ENCODE data around the gene PTPRT.

PTPRT gene

DNA sequence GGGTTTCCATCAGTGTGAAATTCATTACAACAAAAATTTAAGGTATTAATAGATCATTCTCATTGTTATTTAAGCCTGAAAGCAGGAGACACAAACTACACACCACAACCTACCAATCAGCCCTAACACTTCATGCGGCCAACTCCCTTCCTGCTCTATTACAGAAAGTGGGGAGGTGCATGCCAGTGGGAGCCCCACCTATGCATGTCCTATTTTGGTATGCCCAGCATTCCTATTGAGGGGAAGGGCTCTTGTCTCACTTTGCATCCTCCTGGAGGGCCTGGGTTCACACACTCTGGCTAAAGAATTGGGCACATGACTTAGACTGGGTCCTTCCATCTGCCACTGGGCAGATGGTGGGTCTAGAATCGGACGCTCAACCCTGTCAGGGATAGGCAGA, 450.0 kb downstream of the PTPRT start:
- no peak for DNase-seq (ENCODE audit: low read depth in 2 of 3, low spot score in 2 of 3)

DNA sequence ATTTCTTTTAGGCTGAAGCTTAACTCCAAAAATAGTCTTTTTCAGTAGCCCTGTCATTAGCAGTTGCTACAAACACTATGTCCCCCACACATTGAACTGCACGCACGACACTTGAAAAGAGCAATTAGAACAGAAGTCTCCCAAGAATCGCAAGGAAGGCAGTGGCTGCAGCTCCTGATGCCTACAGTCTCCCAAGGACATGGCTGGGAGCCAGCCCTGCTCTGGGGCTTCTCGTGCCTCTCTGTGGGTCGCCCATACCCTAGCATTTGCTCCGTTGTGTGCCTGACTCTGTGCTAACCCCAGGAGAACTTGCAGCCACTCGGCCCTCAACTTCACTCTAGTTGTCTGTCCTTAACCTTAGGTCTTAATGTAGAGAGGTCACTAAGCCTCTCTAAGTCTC, 454.2 kb downstream of the PTPRT start:
- DNase-seq (ENCODE audit: low read depth in 2 of 3, low spot score in 2 of 3), result no peak

- DNase-seq (ENCODE audit: low read depth in 2 of 3, low spot score in 2 of 3), result no peak
These were observed 454.9 kb downstream of the PTPRT start for GRCh38 chr20:42734660-42735368.

DNA sequence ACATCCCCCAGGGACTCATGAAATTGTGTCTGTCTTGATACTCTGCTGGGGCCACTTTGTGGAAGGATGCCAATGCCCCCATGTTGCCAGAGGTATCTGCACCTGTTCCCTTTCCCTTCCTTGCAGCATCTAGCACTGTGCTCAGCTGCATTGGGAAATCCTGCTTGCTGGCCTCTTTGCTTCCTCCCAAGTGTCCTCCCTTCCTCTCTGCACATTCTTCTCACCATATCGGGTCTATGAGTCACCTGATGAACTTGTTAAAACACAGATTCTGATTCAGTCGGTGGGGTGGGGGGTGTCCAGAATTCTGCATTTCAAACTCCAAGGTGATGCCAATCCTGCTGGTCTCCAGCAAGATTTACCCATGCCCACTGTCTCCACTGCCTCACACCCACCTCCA, 467.8 kb downstream of the PTPRT start:
- DNase-seq (ENCODE audit: low read depth in 2 of 3, low spot score in 2 of 3), result no peak

GRCh38 chr20:42714298-42715141, 475.2 kb downstream of the PTPRT start:
- no peak for DNase-seq (ENCODE audit: low read depth in 2 of 3, low spot score in 2 of 3)

DNA sequence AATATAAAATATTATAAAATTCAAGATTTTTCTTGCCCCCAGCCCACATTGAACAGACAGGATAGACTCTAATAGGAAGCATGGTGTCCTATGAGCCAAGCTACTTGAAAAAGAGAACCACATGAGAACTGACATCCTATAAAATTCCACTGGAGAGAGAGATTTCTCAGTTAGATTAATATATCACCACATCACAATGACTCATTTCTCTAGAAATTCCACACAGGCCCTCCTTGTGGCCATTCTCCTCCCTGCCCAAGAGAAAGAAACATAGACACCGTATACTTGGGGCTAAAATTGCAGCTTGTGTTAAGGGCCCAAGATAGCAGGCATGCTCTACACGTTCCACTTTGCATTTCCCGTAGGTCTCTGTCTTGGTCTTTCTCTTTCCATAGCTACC, 481.4 kb downstream of the PTPRT start:
- no peak for DNase-seq (ENCODE audit: low read depth in 2 of 3, low spot score in 2 of 3)

- DNase-seq (ENCODE audit: low read depth in 2 of 3, low spot score in 2 of 3), result no peak
These were observed 482.9 kb downstream of the PTPRT start for GRCh38 chr20:42706759-42707158.

DNA sequence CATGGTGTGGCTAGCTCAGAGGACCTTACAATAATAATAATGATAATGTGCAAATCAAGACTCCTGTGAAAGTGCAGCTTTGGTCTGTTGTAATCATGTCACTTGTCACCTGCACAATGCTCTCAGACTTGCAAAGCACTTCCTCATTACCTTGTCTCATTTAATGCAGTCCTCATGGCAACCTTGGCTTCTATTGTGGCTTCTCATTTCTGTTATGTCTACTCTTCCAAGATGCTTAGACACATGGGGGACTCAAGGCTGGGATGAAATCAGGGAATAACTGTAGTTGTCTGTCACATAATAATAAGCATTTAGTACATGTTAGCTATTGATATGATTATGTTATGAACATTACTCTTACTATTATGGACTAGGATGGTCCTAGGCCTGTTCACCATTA, 484.2 kb downstream of the PTPRT start:
- no peak for DNase-seq (ENCODE audit: low read depth in 2 of 3, low spot score in 2 of 3)

DNA sequence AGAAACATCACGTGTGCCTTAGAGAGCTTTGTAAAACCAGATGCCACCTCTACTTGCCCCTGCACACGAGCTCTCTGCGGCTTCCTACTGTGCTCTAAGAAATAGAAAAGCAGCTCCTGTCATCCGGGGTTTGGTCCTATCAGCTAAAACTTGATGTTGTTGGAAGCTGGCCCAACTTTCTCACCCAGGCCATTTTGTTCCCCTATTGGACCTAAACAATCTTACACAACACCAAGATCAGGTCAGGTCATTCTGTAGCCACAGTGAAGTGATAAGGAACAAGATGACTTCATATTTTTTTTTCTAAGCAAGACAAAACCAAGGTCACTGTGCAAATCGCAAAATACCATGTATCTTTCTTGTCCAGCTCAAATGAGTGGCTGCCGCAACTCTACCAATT, 486.0 kb downstream of the PTPRT start:
- no peak for DNase-seq (ENCODE audit: low read depth in 2 of 3, low spot score in 2 of 3)

DNA sequence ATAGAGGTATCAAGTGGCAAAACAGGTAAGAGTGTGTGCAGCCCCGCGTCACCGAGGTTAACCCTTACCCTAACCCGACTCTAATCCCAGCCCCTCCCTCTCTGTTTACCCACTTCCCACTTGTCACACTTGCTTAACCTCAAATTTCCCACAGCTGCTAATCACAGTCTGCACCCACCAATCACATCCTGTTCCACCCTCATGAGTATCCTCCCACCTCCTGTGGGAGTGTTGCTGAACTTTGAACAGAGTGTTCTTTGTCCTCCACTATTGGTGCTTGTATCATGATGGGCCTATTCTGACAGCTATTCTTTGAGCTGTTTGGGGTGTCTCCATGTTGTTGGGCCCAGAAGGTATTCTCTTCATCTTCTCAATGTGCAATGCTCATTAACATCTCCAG, 487.8 kb downstream of the PTPRT start:
- no peak for DNase-seq (ENCODE audit: low read depth in 2 of 3, low spot score in 2 of 3)

DNA sequence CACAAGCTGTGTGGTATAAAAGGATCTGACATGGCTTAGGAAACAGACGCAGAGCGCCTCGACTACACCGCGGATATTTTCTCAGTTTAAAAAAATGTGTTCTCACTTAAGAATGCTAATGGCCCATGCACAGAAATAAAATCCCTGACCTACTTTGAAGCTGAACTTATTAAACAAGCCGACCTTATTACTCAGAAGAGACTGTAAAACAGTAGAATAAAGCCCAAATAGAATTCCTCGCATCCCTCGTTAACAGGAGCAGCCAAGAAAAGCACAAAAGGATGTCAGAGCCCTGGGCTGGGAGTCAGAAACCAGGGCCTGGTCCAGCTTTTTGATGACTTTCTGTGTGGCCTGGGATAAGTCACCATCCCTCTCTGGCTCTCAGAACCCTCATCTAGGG, 489.3 kb downstream of the PTPRT start:
- DNase-seq (ENCODE audit: low read depth in 2 of 3, low spot score in 2 of 3), result no peak

GRCh38 chr20:42697962-42698361, 491.7 kb downstream of the PTPRT start:
- no peak for DNase-seq (ENCODE audit: low read depth in 2 of 3, low spot score in 2 of 3)

DNA sequence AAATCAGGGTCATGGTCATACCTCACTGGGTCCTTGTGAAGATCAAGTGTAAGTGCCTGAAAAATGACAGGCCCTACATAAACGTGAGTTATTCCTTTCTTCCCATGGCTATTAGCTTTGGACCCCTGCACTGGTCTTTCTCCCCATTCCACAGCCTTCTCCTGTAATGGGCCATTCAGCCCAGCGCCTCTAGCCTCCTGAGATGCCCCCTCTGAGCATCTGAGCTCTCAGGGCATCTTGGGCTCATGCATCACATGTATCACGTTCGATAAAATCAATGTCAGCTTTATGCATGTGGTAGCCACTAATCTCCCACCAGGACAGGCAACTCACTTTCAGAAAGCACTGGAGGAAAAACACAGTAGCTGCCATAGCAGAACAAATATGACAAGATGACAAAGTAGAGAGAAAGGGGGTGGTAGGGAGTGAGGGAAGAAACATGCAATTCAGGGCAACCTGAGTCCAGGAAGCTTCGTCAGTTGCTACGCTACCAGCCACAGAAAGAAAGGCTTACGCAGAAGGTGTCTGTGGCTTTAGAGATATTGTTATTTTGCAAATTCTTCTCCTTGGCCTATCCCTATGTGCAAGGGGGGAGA, 498.8 kb downstream of the PTPRT start:
- no peak for DNase-seq (ENCODE audit: low read depth in 2 of 3, low spot score in 2 of 3)

GRCh38 chr20:42688576-42688975, 501.1 kb downstream of the PTPRT start:
- DNase-seq (ENCODE audit: low read depth in 2 of 3, low spot score in 2 of 3), result no peak

- no peak for DNase-seq (ENCODE audit: low read depth in 2 of 3, low spot score in 2 of 3)
These were observed 503.6 kb downstream of the PTPRT start for GRCh38 chr20:42686057-42686456.

DNA sequence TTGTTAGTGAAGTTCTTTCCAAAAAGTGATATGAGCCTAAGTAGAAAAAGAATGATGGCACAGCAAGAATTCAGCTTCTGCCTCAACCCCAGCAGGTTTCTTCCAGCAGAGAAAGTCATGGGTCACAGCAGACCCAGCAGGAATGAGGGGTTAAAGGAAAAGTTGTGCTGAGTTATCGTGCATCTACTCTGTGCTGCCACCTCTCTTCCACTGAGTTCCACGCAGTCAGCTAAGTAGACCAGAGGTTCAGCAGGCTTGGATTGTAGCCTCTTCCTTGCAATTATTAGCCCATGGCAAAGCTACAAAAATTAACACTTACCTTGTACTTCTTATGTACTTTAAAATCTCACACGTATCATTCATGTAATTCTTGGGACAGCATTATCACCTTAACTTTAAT, 510.8 kb downstream of the PTPRT start:
- DNase-seq (ENCODE audit: low read depth in 2 of 3, low spot score in 2 of 3), result no peak

DNA sequence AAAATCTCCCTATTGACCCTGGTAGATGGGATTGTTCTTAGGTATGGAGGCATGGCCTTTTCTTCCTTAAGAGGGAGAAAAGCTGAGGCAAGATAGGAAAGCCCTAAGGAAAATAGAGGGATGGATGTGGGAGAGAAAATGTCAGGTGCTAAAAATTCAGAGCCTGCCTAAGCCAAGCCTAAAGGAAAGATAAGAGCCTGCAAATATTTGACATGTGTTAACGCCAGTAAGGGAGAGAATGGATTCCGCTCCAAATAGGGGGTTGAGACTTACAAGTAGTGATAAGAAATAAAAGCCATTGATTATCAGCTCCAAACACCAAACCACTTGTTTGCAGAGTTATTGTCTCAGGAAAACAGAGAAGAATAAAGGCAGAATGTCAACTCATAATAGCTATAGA, 533.6 kb downstream of the PTPRT start:
- no peak for DNase-seq (ENCODE audit: low read depth in 2 of 3, low spot score in 2 of 3)

- no peak for DNase-seq (ENCODE audit: low read depth in 2 of 3, low spot score in 2 of 3)
These were observed 537.4 kb downstream of the PTPRT start for GRCh38 chr20:42652266-42652665.

DNA sequence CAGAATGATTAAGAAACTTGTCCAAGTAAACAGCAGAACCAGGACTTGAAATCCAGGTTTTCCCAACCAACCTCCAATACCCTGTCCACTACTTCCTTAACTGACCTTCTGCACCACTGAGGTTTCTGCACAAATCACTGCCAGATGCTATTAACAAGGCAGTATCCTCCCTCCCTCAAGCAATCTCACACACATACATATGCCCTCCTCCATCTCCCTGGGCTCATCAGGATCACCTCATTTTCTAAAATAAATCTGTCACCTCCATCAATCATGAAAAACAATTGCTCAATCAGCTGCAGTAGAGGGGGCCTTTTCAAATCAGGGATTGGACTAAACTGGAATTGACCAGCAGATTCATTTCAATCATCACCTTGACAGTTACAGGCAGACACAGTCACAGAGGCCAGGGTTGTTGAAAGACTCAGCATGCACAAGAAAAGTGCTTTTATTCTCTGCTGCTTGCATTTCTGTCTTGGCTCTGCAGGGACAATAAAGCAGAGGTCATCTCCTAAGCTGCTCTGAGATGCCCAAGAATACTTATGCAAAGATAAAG, 539.4 kb downstream of the PTPRT start:
- no peak for DNase-seq (ENCODE audit: low read depth in 2 of 3, low spot score in 2 of 3)

DNA sequence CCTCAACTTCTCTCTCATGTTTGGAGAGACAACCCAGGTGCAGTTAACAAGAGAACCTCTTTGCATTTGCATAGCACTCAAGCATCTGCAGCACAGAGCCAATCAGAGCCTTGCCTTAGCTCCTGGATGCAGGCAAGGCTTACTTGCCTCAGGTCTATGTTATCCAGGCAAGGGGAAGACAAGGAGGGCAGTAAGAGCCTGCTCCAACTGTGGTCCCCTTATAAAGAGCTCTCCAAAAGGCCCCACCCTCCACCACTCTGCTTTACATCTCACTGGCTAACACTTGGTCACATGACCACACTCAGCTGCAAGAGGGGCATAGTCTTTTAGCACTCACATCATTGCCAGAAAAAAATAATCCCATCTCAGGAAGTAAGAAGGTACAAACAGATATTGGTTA, 540.0 kb downstream of the PTPRT start:
- no peak for DNase-seq (ENCODE audit: low read depth in 2 of 3, low spot score in 2 of 3)

DNA sequence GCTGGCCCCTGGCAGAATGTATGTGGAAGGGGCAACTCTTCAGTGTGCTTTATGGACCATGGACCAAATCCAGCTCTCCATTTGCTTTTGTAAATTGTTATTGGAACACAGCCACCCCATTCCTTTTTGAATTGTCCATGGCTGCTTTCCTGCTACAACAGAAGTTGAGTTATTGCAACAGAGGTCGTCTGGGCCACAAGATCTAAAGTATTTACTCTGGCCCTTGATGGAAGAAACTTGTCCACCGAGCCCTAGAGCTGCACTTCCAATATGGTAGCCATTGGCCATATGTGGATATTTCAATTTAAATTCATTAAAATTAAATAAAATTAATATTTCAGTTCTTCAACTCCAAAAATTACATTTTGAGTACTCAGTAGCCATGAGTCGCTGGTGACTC, 543.5 kb downstream of the PTPRT start:
- no peak for DNase-seq (ENCODE audit: low read depth in 2 of 3, low spot score in 2 of 3)

DNA sequence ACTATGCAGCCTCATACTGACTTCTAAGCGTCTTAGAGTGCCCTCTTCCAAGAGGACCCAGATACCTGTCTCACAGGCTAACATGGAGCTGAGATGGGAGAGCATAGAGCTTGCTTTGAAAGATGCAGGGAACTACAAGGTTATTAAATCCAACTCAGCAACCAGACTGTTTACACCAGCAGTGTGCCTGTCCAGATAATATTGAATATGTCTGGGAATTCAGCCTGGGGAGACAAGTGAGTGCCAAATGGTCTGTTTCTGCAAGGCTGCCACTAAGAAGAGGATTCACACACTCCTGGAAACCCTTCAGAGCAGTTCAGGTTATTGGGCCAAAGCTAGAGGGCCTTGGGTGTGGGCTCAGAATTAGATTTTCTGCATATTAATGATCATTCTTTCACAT, 547.8 kb downstream of the PTPRT start:
- DNase-seq (ENCODE audit: low read depth in 2 of 3, low spot score in 2 of 3), result no peak

Data from activated CD8-positive, alpha-beta memory T cell treated with anti-CD3 and anti-CD28 coated beads for 48 hours (primary cell).